Panc1 (cell line): ENCODE data around the gene PAK3.

Experiments
- POLR2AphosphoS5 ChIP-seq: IDR thresholded peaks from 2 replicates; pipeline ENCODE4 v1.6.1; 2012; ENCODE audit warnings: mild to moderate bottlenecking, low read depth, low read length, moderate library complexity
- TF ChIP-seq, protein P1 (sequence below): fragments of 450-650 bp; IDR thresholded peaks from 2 replicates; pipeline ENCODE4 v1.5.1; 2017; ENCODE audit warnings: mild to moderate bottlenecking

- TF ChIP-seq, protein P1, sequence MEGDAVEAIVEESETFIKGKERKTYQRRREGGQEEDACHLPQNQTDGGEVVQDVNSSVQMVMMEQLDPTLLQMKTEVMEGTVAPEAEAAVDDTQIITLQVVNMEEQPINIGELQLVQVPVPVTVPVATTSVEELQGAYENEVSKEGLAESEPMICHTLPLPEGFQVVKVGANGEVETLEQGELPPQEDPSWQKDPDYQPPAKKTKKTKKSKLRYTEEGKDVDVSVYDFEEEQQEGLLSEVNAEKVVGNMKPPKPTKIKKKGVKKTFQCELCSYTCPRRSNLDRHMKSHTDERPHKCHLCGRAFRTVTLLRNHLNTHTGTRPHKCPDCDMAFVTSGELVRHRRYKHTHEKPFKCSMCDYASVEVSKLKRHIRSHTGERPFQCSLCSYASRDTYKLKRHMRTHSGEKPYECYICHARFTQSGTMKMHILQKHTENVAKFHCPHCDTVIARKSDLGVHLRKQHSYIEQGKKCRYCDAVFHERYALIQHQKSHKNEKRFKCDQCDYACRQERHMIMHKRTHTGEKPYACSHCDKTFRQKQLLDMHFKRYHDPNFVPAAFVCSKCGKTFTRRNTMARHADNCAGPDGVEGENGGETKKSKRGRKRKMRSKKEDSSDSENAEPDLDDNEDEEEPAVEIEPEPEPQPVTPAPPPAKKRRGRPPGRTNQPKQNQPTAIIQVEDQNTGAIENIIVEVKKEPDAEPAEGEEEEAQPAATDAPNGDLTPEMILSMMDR: no peak
- TF ChIP-seq POLR2AphosphoS5: no peak
These were observed 166.1 kb downstream of the PAK3 start for GRCh38 chrX:111262086-111262485.
